Stimulated activated naive CD4-positive, alpha-beta T cell (primary cell): ENCODE results near the gene WDR35.
"Not testable (repeated sequence)": the region's sequence is repeated elsewhere in the genome, so short reads cannot be mapped to it uniquely, and the experiment has no call there.

Experiments
- DNase-seq, 6 experiments: peaks; one replicate each; lab custom pipeline; 2025; lab: John Stamatoyannopoulos, UW

WDR35 gene

GRCh38 chr2:19937004-19937403 lies 52.9 kb downstream of the WDR35 start:
- no peak for DNase-seq

GRCh38 chr2:19936203-19936602 lies 53.7 kb downstream of the WDR35 start:
- DNase-seq, result no peak

GRCh38 chr2:19933351-19933981 lies 56.4 kb downstream of the WDR35 start:
- no peak for DNase-seq

GRCh38 chr2:19932928-19933327 lies 57.0 kb downstream of the WDR35 start:
- no peak for DNase-seq

GRCh38 chr2:19929226-19929625 lies 60.7 kb downstream of the WDR35 start:
- no peak for DNase-seq

- not testable (repeated sequence) for DNase-seq
Measured at GRCh38 chr2:19927816-19928215, 62.1 kb downstream of the WDR35 start.

GRCh38 chr2:19924526-19924925 lies 65.4 kb downstream of the WDR35 start:
- DNase-seq, result not testable (repeated sequence)

GRCh38 chr2:19922188-19922587 lies 67.7 kb downstream of the WDR35 start:
- DNase-seq, result not testable (repeated sequence)

GRCh38 chr2:19916385-19916950 lies 73.4 kb downstream of the WDR35 start:
- no peak for DNase-seq

- DNase-seq, result no peak
Measured at GRCh38 chr2:19914266-19914975, 75.5 kb downstream of the WDR35 start.

GRCh38 chr2:19911808-19912509 lies 77.9 kb downstream of the WDR35 start:
- DNase-seq, result no peak

GRCh38 chr2:19902216-19902740 lies 87.6 kb downstream of the WDR35 start:
- no peak for DNase-seq

- DNase-seq, result peak; percentile 90 to 100 (median 97)
Measured at GRCh38 chr2:19901442-19902215, 88.3 kb downstream of the WDR35 start, which contains the start of gene TTC32. TSS of gene TTC32 (minus strand) at chr2:19901983. CDS start at chr2:19901854, 129 bp downstream.

- DNase-seq, result peak in 2 of 6 experiments; percentile 31 to 56
Measured at GRCh38 chr2:19900931-19901441, 88.9 kb downstream of the WDR35 start.

GRCh38 chr2:19899985-19900930 lies 89.6 kb downstream of the WDR35 start:
- DNase-seq, result peak in 4 of 6 experiments; percentile 2 to 70 (median 51)

- no peak for DNase-seq
Measured at GRCh38 chr2:19898592-19899329, 91.1 kb downstream of the WDR35 start.

GRCh38 chr2:19897623-19898245 lies 92.2 kb downstream of the WDR35 start:
- no peak for DNase-seq

GRCh38 chr2:19895535-19895934 lies 94.4 kb downstream of the WDR35 start:
- DNase-seq, result no peak
